ENCODE data around the gene FBXW7. TPM values are rescaled to one million over a fixed set of nuclear protein-coding genes. Genes with fewer than 3 reads are reported as not detected.

Gene FBXW7
- total RNA-seq, 3 donors from 2014 or later: 38.5 to 48.6 (median 39.4) TPM

- H3K4me1 ChIP-seq (ENCODE audit: low read depth): peaks cover 7% of the 10 kb centered on the region
- intact Hi-C loops (cut with DNase I, micrococcal nuclease): no loop called here
- no peak overlapping the region for H3K4me3 ChIP-seq
- no peak for TF ChIP-seq CTCF (IDR thresholded peaks at IDR 0.05)
- no peak for ATAC-seq
- DNase-seq: no peak
- H3K9me3 ChIP-seq: no peaks in the 10 kb centered on the region
- no peaks in the 10 kb centered on the region for H3K36me3 ChIP-seq (ENCODE audit: low read depth)
These were observed 5.0 kb upstream of the FBXW7 start for GRCh38 chr4:152540941-152541340.

DNA sequence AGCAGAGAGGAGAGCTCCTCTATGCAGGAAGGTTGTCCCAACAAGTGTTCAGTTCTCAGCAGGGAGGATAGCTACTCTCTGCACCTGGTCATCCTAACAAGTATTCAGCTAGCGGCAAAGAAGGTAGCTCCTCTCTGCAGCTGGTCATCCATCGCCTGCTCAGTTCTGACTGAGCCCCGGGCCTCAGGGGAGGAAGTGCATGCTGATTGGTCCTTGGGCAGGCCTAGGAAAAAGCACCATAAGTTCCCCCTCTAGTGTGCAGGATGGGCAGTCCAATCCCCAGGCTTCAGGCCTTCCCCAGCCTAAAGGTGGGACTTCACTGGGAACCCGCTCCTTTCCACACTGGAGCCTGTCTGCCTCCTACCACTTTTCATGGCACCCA, 4.4 kb upstream of the FBXW7 start:
- intact Hi-C loops (cut with DNase I, micrococcal nuclease): no loop called here
- Histone ChIP-seq H3K4me1 (ENCODE audit: low read depth) (peaks cover 7% of the 10 kb centered on the region), H3K36me3 (ENCODE audit: low read depth) (no peaks in the 10 kb centered on the region), H3K4me3 (no peak overlapping the region), H3K9me3 (no peaks in the 10 kb centered on the region)
- no peak for TF ChIP-seq CTCF (IDR thresholded peaks at IDR 0.05)
- ATAC-seq (no peak), DNase-seq (no peak)

- H3K9me3 ChIP-seq: no peaks in the 10 kb centered on the region
- H3K4me3 ChIP-seq: no peak overlapping the region
- intact Hi-C loops (cut with DNase I, micrococcal nuclease): no loop called here
- peaks cover 7% of the 10 kb centered on the region for H3K4me1 ChIP-seq (ENCODE audit: low read depth)
- ATAC-seq (no peak), DNase-seq (no peak)
- TF ChIP-seq CTCF (IDR thresholded peaks at IDR 0.05): no peak
- no peaks in the 10 kb centered on the region for H3K36me3 ChIP-seq (ENCODE audit: low read depth)
These were observed 3.8 kb upstream of the FBXW7 start for GRCh38 chr4:152539556-152540292.

DNA sequence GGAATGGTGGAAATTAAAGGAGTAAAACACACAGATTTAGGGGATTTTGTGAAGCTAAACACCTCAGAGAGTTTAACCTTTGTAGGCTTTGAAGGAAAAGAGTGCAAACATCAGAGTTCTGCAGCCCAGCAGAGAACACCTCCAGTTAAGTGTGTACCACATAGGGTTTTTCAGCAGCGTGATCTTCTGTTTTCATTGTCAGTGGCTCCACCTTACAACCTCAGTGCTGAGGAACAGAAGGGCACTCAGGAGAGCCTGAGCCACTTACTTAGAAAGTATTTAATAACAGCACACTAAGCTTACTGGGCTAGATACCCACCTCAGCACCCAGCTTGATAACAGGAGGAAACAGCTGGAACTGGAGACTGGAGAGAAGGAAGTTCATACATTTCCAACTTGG, 2.0 kb upstream of the FBXW7 start:
- intact Hi-C loops (cut with DNase I, micrococcal nuclease): no loop called here
- H3K4me3 ChIP-seq: no peak overlapping the region
- H3K9me3 ChIP-seq: no peaks in the 10 kb centered on the region
- no peaks in the 10 kb centered on the region for H3K36me3 ChIP-seq (ENCODE audit: low read depth)
- no peak for ATAC-seq
- no peak for DNase-seq
- no peak for TF ChIP-seq CTCF (IDR thresholded peaks at IDR 0.05)
- peaks cover 12% of the 10 kb centered on the region for H3K4me1 ChIP-seq (ENCODE audit: low read depth)

- DNase-seq (peak in 2 of 3 donors; percentile 55 to 80), ATAC-seq (peak; percentile 72)
- intact Hi-C loops (cut with DNase I, micrococcal nuclease): no loop called here
- Histone ChIP-seq H3K36me3 (ENCODE audit: low read depth) (no peaks in the 10 kb centered on the region), H3K4me1 (ENCODE audit: low read depth) (peaks cover 19% of the 10 kb centered on the region), H3K9me3 (no peaks in the 10 kb centered on the region), H3K4me3 (peak overlapping the region; percentile 98)
- TF ChIP-seq CTCF (IDR thresholded peaks at IDR 0.05): no peak
These were observed 772 bp upstream of the FBXW7 start for GRCh38 chr4:152536545-152537182.

Measured in mucosa of descending colon (tissue), 3 donors.